GM10248 (cell line): ENCODE data around the gene KIT.

ENCODE experiments used
- CTCF ChIA-PET: fragments of 300-600 bp; sonication (Branson Sonifier 250); formaldehyde crosslinking; extraction: SDS; loops from one replicate; lab custom pipeline; 2021; ENCODE audit warnings: antibody characterized with exemption; lab: Yijun Ruan, JAX
- POLR2A ChIA-PET: fragments of 350-650 bp; sonication (Branson Sonifier 250); formaldehyde crosslinking; extraction: SDS; loops from one replicate; lab custom pipeline; 2020; ENCODE audit warnings: antibody characterized with exemption; lab: Yijun Ruan, JAX
- DNase-seq: peaks from one replicate; pipeline ENCODE4 v3.0.0; 2012; ENCODE audit errors: extremely low spot score
- CTCF ChIP-seq: IDR thresholded peaks from 2 replicates; pipeline ENCODE4 v1.5.1; 2012; ENCODE audit warnings: mild to moderate bottlenecking, low read depth; ENCODE audit errors: extremely low read depth, missing control alignments, control extremely low read depth

KIT gene

GRCh38 chr4:54707406-54707805 is 49.6 kb downstream of the KIT start:
- ChIA-PET CTCF (interaction anchor here (2.7 kb wide), 1 partner anchor 10 kb away, joined by 7 read pairs; no protein-coding TSS in a partner anchor), POLR2A (no interaction called here)
- no peak for TF ChIP-seq CTCF
- no peak for DNase-seq

DNA sequence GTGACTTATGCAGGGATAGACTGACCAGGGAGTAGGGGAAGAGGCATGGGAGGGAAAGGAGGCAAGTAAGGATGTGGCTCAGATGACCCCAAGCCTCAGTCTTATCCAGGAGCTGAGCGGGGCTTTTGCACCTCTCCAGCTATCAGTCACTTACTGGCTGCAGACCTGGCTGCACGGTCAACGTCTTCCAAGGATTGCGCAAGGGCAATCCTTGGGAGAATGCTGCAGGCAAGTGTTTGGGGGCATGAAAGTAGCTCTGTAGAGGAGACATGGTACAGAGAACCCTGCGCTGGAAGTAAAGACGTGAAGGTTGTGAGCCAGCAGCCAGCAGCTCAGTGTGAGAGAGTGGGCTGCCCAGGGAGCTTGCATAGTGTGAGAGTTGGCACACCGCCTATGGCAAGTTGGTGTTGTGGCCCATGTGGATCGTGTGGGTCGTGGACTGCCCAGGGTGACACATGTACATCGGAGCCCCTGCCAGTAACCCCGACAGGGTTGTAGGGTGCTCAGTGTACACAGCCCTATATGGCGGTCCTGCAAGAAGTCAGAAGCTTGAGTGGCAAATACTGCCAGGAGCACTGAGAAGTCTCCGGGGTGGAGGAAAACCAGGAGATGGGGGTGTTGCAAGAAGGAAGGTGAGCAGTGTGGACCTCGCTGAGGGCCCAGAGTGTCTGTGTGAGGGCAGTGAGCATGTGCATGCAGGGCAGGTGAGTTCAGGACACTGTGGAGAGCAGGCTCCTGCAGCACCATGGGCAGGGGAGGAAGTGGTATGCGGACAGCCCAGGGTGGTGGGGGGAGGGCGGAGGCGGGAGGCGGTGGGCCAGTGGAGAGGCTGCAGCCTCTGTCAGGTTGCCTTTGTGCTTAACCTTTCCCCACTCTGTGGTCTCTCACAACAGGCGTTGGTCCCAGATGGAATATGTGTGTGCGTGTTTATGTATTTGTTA is 50.9 kb downstream of the KIT start:
- ChIA-PET POLR2A (no interaction called here), CTCF (interaction anchor here (1.3 to 2.7 kb wide), 2 partner anchors 8 to 12 kb away, joined by 4 to 7 read pairs; no protein-coding TSS in a partner anchor)
- DNase-seq, result no peak
- no peak for TF ChIP-seq CTCF

GRCh38 chr4:54709400-54709799 is 51.6 kb downstream of the KIT start:
- no peak for TF ChIP-seq CTCF
- ChIA-PET POLR2A (no interaction called here), CTCF (no interaction called here)
- no peak for DNase-seq

- no peak for DNase-seq
- ChIA-PET POLR2A (no interaction called here), CTCF (interaction anchor here (1.1 to 1.8 kb wide), 2 partner anchors 8 to 15 kb away, joined by 3 read pairs; no protein-coding TSS in a partner anchor)
- no peak for TF ChIP-seq CTCF
These were observed 54.4 kb downstream of the KIT start for GRCh38 chr4:54712206-54712605.

DNA sequence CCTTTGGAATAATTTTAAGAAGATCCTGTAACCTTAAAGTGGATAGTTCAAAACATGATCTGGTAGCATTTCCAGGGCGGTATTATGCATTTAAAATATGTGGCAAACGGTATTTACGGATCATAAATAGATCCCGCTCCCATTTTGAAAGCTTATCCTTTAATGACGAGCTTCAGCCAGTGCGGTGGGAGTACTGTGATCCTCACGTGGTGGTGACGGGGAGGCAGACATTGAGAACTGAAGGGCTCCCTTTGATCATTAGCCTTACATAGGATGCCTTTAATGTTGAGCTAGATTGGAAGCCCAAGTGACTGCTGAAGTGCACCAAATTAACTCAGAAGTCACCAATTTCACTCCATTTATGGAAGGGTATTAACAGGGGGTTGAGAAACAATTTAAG is 56.9 kb downstream of the KIT start:
- no peak for TF ChIP-seq CTCF
- DNase-seq, result no peak
- ChIA-PET CTCF (no interaction called here), POLR2A (no interaction called here)

- CTCF ChIA-PET, result interaction anchor here (2.1 kb wide), 1 partner anchor 9 kb away, joined by 7 read pairs; no protein-coding TSS in a partner anchor
- TF ChIP-seq CTCF, result no peak
- DNase-seq, result no peak
- POLR2A ChIA-PET, result no interaction called here
These were observed 58.8 kb downstream of the KIT start for GRCh38 chr4:54716478-54717065.
